Spleen (tissue), 7 donors: ENCODE results near the gene RHBDF2.

Experiments used
- CTCF ChIP-seq, 11 experiments: fragments of 200-600 bp in 7 of 11; fragments of 450-650 bp in 4 of 11; sonication (generic) in 4 of 11; IDR thresholded peaks in 8 of 11; conservative IDR thresholded peaks in 3 of 11; 1 replicate in 7 of 11; 2 replicates in 4 of 11; pipeline versions ENCODE4 v1.4.0 to v1.8.0; 2016 to 2021; ENCODE audit warnings: antibody characterized with exemption in 11 of 11, inconsistent platforms in 4 of 11, mild to moderate bottlenecking in 1 of 11
- POLR2A ChIP-seq, 3 donors: fragments of 450-650 bp; IDR thresholded peaks; one replicate each; pipeline ENCODE4 v1.5.1; 2017; ENCODE audit warnings: antibody characterized with exemption in 3 of 3, mild to moderate bottlenecking in 1 of 3
- POLR2AphosphoS5 ChIP-seq, 3 donors: sonication (generic); formaldehyde crosslinking; IDR thresholded peaks; one replicate each; pipeline ENCODE4 v1.5.1; 2017; ENCODE audit warnings: antibody characterized with exemption in 3 of 3
- donor health status: DM: no; HTN: no; CAD: no; lungs with moderate emphysema.
- donor health status: DM: no; HTN: no; CAD: no.
- donor health status: DM: no; HTN: no; CAD: no.

- TF ChIP-seq POLR2AphosphoS5 (IDR thresholded peaks at IDR 0.05) (peak; percentile 25 to 81 (median 53)), CTCF (IDR thresholded peaks at IDR 0.05 in 8 of 11, conservative IDR thresholded peaks at IDR 0.05 in 3 of 11) (no peak), POLR2A (IDR thresholded peaks at IDR 0.05) (no peak)
Observed at GRCh38 chr17:76491271-76492122, 9.7 kb downstream of the RHBDF2 start.
